Transverse colon (tissue), 3 donors: ENCODE results near the gene DBNL.

Source experiments
- CTCF ChIP-seq, 5 experiments: fragments of 200-600 bp in 3 of 5; fragments of 450-650 bp in 2 of 5; sonication (generic) in 3 of 5; IDR thresholded peaks; 1 replicate in 2 of 5; 2 replicates in 3 of 5; pipeline ENCODE4 v1.5.1; 2016 to 2017; ENCODE audit warnings: antibody characterized with exemption in 5 of 5, inconsistent platforms in 3 of 5, mild to moderate bottlenecking in 2 of 5, moderate library complexity in 1 of 5
- POLR2A ChIP-seq: fragments of 450-650 bp; IDR thresholded peaks from one replicate; pipeline ENCODE4 v1.6.1; 2016; ENCODE audit warnings: antibody characterized with exemption, mild to moderate bottlenecking, moderate library complexity

- TF ChIP-seq CTCF (IDR thresholded peaks at IDR 0.05) (no peak), POLR2A (no peak)
Measured at GRCh38 chr7:44079331-44080021, 35.0 kb downstream of the DBNL start.
